Kidney (tissue), 14 donors: ENCODE results near the gene MTA2. TPM values are rescaled to one million over a fixed set of nuclear protein-coding genes. Genes with fewer than 3 reads are reported as not detected.
A peak's percentile ranks its signal among the peaks of the same experiment; 100 is the strongest.

Experiments
- DNase-seq, 5 donors: peaks; one replicate each; pipeline ENCODE4 v3.0.0-alpha.2; 2013 to 2020
- FAIRE-seq: peaks from 2 replicates; lab custom pipeline; 2012; peaks lifted over from hg19 to GRCh38; lab: Jason Lieb, UNC
- H3K27ac ChIP-seq, 2 donors: one replicate each; pipeline ENCODE4 v1.7.0; 2013; ENCODE audit warnings: low read depth in 2 of 2, low read length in 2 of 2, inconsistent platforms in 1 of 2
- H3K27me3 ChIP-seq: one replicate; pipeline ENCODE4 v1.7.1; 2013; ENCODE audit warnings: low read length, inconsistent platforms; ENCODE audit not compliant: control insufficient read depth, insufficient read depth
- H3K36me3 ChIP-seq, 3 donors: one replicate each; pipeline versions ENCODE4 v1.7.0 to v1.7.1; 2013; ENCODE audit warnings: low read length in 3 of 3, control low read depth in 1 of 3, inconsistent platforms in 1 of 3; ENCODE audit not compliant: insufficient read depth in 3 of 3, control insufficient read depth in 2 of 3
- H3K4me1 ChIP-seq, 3 donors: one replicate each; pipeline versions ENCODE4 v1.7.0 to v1.7.1; 2013; ENCODE audit warnings: low read length in 3 of 3, inconsistent platforms in 1 of 3, low read depth in 1 of 3; ENCODE audit not compliant: control insufficient read depth in 2 of 3, insufficient read depth in 2 of 3
- H3K4me3 ChIP-seq, 3 donors: one replicate each; pipeline versions ENCODE4 v1.7.0 to v1.8.1; 2013; ENCODE audit warnings: low read length in 3 of 3, control low read depth in 1 of 3, inconsistent platforms in 1 of 3
- H3K9ac ChIP-seq, 3 donors: one replicate each; pipeline versions ENCODE4 v1.7.0 to v1.7.1; 2013; ENCODE audit warnings: low read length in 3 of 3, control low read depth in 1 of 3, inconsistent platforms in 1 of 3
- H3K9me3 ChIP-seq, 3 donors: one replicate each; pipeline versions ENCODE4 v1.7.0 to v1.7.1; 2013; ENCODE audit warnings: low read length in 3 of 3, control low read depth in 1 of 3, inconsistent platforms in 1 of 3; ENCODE audit not compliant: control insufficient read depth in 2 of 3, insufficient read depth in 1 of 3
- intact Hi-C: fragments of 100-400 bp; cut with DNase I; formaldehyde crosslinking; loops from one replicate; pipeline ENCODE4 v1.11.1; 2022
- polyA plus RNA-seq: library from polyadenylated mRNA; stranded (reverse); fragments of 350-450 nt; fragmentation: Illumina TruSeq; extraction: RNeasy Lipid Tissue Mini Kit (QIAGEN cat#74804); gene quantifications from one replicate; pipeline ENCODE4 v1.2.3, GENCODE V29; 2014; ENCODE audit warnings: low read depth, low replicate concordance; ENCODE audit not compliant: insufficient read depth
- total RNA-seq: library from RNA; stranded (reverse); fragmentation: NEBNext Ultra II Directional; extraction: Animal tissue kit (Norgen Biotek cat#: 25700); gene quantifications from one replicate; pipeline ENCODE4 v1.2.1, GENCODE V29; 2021
- TF ChIP-seq, protein P1 (sequence below): IDR thresholded peaks from 3 replicates; pipeline ENCODE4 v1.5.1; 2012; ENCODE audit warnings: mild to moderate bottlenecking, moderate library complexity, borderline replicate concordance; ENCODE audit not compliant: insufficient read depth; ENCODE audit errors: extremely low read depth
- donor health status: control.
- donor health status: control.
- donor health status: control.
- donor health status: control.
- donor health status: control.
- donor health status: DM: yes; HTN: yes; CAD: no.
- donor health status: Normal renal cell carcinoma (clear cell type).

MTA2 gene
- total and polyA plus RNA-seq, 2 donors from 2014 or later: 34.4 to 71.8 TPM

DNA sequence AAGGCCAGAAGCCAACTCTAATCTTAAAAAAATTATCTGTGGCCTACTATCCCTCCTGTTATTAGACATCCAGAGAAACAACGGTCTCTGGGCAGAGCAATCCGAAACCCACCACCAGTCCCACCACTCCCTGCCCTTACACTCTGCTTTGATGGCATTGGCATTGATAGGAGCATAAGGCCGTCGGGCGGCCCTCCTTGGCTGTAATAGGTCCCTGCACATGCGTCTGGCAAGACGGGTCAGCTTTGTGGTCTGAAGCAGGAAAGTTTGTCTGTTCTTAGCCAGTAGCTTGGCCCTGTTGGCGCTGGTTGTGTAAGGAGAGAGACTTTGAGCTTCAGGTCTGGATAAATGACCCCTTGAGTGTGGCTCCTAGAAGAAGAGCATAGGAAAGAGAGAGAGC, 6.5 kb downstream of the MTA2 start:
- intact Hi-C loops: no loop called here
- no peak for FAIRE-seq

DNA sequence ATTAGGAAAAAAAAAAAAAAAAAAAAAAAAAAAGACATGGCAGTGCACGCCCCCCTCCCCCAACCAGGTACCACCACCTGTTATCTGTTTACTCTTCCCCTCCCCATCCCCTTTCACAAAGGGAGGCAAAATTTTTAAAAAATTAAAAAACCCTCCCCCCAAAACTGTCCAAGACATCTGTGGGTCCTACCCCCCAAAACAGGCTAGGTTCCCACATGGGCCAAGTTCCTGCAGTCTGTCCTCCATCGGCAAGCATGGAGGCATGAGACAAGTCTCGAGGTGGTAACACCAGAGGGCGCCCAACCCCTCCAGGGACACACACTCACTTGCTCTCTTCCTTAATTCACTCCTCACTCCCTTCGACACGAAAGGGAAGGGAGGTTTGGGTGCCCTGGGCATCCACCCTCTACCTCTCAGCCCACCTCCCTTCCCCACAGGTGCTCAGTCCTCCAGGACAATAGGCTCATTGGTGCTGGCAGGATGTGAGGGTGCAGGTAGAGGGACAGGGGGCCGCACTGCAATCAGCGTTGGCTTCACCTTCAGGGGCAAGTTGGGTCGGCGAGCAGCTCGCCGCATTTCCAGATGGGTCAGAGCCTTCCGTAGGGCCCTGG, 8.1 kb downstream of the MTA2 start:
- Histone ChIP-seq H3K4me3 (no peak overlapping the region), H3K27me3 (no peaks in the 10 kb centered on the region), H3K27ac (no peak overlapping the region), H3K36me3 (peaks cover 8 to 42% (median 40%) of the 10 kb centered on the region in 3 donors), H3K9ac (no peak overlapping the region), H3K4me1 (peaks cover 4 to 16% (median 12%) of the 10 kb centered on the region in 3 donors), H3K9me3 (no peaks in the 10 kb centered on the region)
- intact Hi-C loops: no loop called here
- FAIRE-seq: no peak
- TF ChIP-seq, protein P1, sequence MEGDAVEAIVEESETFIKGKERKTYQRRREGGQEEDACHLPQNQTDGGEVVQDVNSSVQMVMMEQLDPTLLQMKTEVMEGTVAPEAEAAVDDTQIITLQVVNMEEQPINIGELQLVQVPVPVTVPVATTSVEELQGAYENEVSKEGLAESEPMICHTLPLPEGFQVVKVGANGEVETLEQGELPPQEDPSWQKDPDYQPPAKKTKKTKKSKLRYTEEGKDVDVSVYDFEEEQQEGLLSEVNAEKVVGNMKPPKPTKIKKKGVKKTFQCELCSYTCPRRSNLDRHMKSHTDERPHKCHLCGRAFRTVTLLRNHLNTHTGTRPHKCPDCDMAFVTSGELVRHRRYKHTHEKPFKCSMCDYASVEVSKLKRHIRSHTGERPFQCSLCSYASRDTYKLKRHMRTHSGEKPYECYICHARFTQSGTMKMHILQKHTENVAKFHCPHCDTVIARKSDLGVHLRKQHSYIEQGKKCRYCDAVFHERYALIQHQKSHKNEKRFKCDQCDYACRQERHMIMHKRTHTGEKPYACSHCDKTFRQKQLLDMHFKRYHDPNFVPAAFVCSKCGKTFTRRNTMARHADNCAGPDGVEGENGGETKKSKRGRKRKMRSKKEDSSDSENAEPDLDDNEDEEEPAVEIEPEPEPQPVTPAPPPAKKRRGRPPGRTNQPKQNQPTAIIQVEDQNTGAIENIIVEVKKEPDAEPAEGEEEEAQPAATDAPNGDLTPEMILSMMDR: peak; percentile 41
- DNase-seq: peak; percentile 73 to 88 (median 79)

More for the DNA sequence above, 6.5 kb downstream of the MTA2 start:
- no peaks in the 10 kb centered on the region for H3K27me3 ChIP-seq
- peaks cover 8 to 40% (median 39%) of the 10 kb centered on the region in 3 donors for H3K36me3 ChIP-seq
- H3K9ac ChIP-seq: no peak overlapping the region
- no peak for DNase-seq
- H3K4me1 ChIP-seq: peaks cover 9 to 21% (median 17%) of the 10 kb centered on the region in 3 donors
- H3K27ac ChIP-seq: no peak overlapping the region
- H3K4me3 ChIP-seq: no peak overlapping the region
- H3K9me3 ChIP-seq: no peaks in the 10 kb centered on the region
- TF ChIP-seq, protein P1: no peak

DNA sequence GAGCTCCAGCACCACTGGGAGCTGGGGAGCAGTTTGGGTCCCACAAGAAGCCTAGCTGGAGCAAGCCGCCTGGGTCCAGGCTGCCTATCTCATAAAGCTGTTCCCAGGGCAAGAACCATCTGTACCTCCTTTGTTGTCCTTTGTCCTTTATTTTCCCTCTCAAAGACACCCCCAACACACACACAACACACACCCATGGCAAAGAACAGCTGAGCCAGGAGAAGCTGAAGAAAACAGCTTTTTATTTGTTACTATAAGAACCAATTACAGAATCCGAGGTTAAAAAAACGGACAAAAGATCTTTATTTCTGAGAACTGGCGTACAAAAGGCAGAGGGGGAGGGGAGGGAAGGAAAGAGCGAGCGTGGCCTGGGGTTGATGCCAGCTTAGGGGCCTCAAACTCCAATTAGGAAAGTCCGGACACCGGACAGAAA, 8.7 kb downstream of the MTA2 start:
- no peaks in the 10 kb centered on the region for H3K27me3 ChIP-seq
- TF ChIP-seq, protein P1: no peak
- no peak overlapping the region for H3K27ac ChIP-seq
- FAIRE-seq (no peak), DNase-seq (peak in 1 of 5 donors; percentile 36)
- peaks cover 7 to 40% (median 37%) of the 10 kb centered on the region in 3 donors for H3K36me3 ChIP-seq
- peak overlapping the region in 1 of 3 donors; percentile 99 for H3K9ac ChIP-seq
- H3K4me1 ChIP-seq: peaks cover 4 to 16% (median 16%) of the 10 kb centered on the region in 3 donors
- intact Hi-C loops: no loop called here
- no peaks in the 10 kb centered on the region for H3K9me3 ChIP-seq
- no peak overlapping the region for H3K4me3 ChIP-seq
